ENCODE measurements around the gene CXorf51B.
"Not testable (repeated sequence)": the region's sequence is repeated elsewhere in the genome, so short reads cannot be mapped to it uniquely, and the experiment has no call there.

CXorf51B gene
- long read RNA-seq = 0 reads

GRCh38 chrX:146809471-146809870, at the start of gene CXorf51B:
CXorf51B (plus strand) TSS chrX:146809771; CDS start chrX:146809792, 21 bp downstream.
- H3K4me3 ChIP-seq (replicated peaks; ENCODE audit: insufficient read depth, low read length); DNase-seq (ENCODE audit: low read depth in 1 of 2, low spot score in 1 of 2); H3K27me3 ChIP-seq (ENCODE audit: insufficient read depth, poor library complexity, severe bottlenecking); H3K27ac ChIP-seq (replicated peaks): not testable (repeated sequence)

DNA sequence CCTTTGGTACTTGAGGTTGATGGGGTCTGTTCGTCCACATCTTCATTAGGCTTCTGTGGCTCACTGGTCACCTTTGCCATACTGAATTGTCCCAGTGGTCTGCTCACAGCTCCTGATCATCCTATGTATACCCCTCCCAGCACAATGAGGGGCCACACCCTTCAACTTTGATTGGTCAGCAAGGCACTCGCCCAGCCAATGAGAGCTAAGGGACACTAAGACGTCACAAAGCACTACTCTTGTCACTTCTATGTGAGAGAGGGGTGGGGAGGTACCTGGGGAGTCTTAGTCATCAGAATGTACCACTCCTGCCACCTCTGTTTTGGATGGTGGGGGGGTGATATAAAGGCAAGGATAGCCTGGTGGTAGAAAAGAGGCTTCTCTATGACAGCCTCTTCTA, 5.1 kb downstream of the CXorf51B start, which contains the start of gene CXorf51A:
Gene CXorf51A (minus strand): TSS at position 101 of the 400 bp plus-strand sequence. CDS start 21 bp downstream, at position 80.
- not testable (repeated sequence) for H3K27me3 ChIP-seq (ENCODE audit: insufficient read depth, poor library complexity, severe bottlenecking); H3K27ac ChIP-seq (replicated peaks); H3K4me3 ChIP-seq (replicated peaks; ENCODE audit: insufficient read depth, low read length); DNase-seq (ENCODE audit: low read depth in 1 of 2, low spot score in 1 of 2)

GRCh38 chrX:146831994-146832393, 22.4 kb downstream of the CXorf51B start:
- no peaks in the 10 kb centered on the region for H3K27me3 ChIP-seq (ENCODE audit: insufficient read depth, poor library complexity, severe bottlenecking)
- DNase-seq (ENCODE audit: low read depth in 1 of 2, low spot score in 1 of 2) = no peak
- no peak overlapping the region for H3K27ac ChIP-seq (replicated peaks)
- H3K4me3 ChIP-seq (replicated peaks; ENCODE audit: insufficient read depth, low read length) = no peak overlapping the region
- no peak for TF ChIP-seq POLR2AphosphoS5 (IDR thresholded peaks at IDR 0.05; ENCODE audit: low read depth)
- TF ChIP-seq, protein P1, sequence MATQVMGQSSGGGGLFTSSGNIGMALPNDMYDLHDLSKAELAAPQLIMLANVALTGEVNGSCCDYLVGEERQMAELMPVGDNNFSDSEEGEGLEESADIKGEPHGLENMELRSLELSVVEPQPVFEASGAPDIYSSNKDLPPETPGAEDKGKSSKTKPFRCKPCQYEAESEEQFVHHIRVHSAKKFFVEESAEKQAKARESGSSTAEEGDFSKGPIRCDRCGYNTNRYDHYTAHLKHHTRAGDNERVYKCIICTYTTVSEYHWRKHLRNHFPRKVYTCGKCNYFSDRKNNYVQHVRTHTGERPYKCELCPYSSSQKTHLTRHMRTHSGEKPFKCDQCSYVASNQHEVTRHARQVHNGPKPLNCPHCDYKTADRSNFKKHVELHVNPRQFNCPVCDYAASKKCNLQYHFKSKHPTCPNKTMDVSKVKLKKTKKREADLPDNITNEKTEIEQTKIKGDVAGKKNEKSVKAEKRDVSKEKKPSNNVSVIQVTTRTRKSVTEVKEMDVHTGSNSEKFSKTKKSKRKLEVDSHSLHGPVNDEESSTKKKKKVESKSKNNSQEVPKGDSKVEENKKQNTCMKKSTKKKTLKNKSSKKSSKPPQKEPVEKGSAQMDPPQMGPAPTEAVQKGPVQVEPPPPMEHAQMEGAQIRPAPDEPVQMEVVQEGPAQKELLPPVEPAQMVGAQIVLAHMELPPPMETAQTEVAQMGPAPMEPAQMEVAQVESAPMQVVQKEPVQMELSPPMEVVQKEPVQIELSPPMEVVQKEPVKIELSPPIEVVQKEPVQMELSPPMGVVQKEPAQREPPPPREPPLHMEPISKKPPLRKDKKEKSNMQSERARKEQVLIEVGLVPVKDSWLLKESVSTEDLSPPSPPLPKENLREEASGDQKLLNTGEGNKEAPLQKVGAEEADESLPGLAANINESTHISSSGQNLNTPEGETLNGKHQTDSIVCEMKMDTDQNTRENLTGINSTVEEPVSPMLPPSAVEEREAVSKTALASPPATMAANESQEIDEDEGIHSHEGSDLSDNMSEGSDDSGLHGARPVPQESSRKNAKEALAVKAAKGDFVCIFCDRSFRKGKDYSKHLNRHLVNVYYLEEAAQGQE (IDR thresholded peaks at IDR 0.05; ENCODE audit: insufficient replicate concordance, low read depth) = no peak
- TF ChIP-seq CTCF (IDR thresholded peaks at IDR 0.05; ENCODE audit: insufficient read depth, low read length) = no peak
- no peak for TF ChIP-seq GABPA (IDR thresholded peaks at IDR 0.05; ENCODE audit: low read depth)
- TF ChIP-seq SPI1 (IDR thresholded peaks at IDR 0.05; ENCODE audit: borderline replicate concordance, low read depth) = no peak

GRCh38 chrX:146854281-146854680, 44.7 kb downstream of the CXorf51B start:
- no peak for DNase-seq (ENCODE audit: low read depth in 1 of 2, low spot score in 1 of 2)
- H3K27me3 ChIP-seq (ENCODE audit: insufficient read depth, poor library complexity, severe bottlenecking) = no peaks in the 10 kb centered on the region
- no peak overlapping the region for H3K27ac ChIP-seq (replicated peaks)
- H3K4me3 ChIP-seq (replicated peaks; ENCODE audit: insufficient read depth, low read length) = no peak overlapping the region
- TF ChIP-seq GABPA (IDR thresholded peaks at IDR 0.05; ENCODE audit: low read depth) (no peak), POLR2AphosphoS5 (IDR thresholded peaks at IDR 0.05; ENCODE audit: low read depth) (no peak)
